ENCODE measurements around the gene LSG1.
"Not testable (repeated sequence)": the region's sequence is repeated elsewhere in the genome, so short reads cannot be mapped to it uniquely, and the experiment has no call there.

Gene LSG1

DNA sequence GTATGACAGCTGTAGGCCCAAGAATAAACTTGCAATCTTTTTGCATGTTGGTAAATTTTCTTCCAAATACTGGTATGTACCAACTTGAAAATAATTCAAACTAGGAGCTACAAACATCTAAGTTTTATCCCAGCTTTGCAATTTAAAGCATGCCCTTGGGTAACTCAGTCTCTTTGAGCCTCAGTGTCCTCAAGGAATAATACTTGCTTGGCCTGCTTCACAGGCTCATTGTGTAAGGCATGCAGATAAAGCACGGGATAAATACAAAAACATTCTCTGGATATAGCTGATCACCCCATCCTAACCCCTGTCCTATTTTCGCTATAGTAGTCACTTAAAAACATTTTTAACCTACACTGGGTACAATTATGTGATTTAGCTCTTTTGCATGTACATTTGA is 29.2 kb downstream of the LSG1 start:
- Mint-ChIP-seq H3K36me3 (peaks cover 87% of the 10 kb centered on the region), H3K9me3 (no peaks in the 10 kb centered on the region), H3K4me3 (no peak overlapping the region), H3K27ac (no peak overlapping the region), H3K4me1 (no peaks in the 10 kb centered on the region)
- DNase-seq (ENCODE audit: low spot score in 2 of 2) (no peak), ATAC-seq (no peak)

DNA sequence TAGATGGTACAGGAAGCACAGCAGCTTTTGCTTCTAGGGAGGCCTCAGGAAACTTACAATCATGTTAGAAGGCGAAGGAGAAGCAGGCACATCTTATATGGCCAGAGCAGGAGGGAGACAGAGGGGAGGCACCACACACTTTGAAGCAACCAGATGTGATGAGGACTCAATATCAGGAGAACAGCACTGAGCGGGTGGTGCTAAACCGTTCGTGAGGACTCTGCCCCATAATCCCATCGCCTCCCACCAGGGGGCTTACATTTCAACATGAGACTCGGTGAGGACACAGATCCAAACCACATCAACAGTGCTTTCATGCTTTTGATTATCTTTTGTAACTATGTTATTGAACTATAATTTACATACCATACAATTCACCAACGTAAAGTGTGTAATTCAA is 31.2 kb downstream of the LSG1 start:
- Mint-ChIP-seq H3K4me1 (no peaks in the 10 kb centered on the region), H3K9me3 (no peaks in the 10 kb centered on the region), H3K4me3 (no peak overlapping the region), H3K27ac (no peak overlapping the region), H3K36me3 (peaks cover 68% of the 10 kb centered on the region)
- ATAC-seq (peak; percentile 49), DNase-seq (ENCODE audit: low spot score in 2 of 2) (no peak)

DNA sequence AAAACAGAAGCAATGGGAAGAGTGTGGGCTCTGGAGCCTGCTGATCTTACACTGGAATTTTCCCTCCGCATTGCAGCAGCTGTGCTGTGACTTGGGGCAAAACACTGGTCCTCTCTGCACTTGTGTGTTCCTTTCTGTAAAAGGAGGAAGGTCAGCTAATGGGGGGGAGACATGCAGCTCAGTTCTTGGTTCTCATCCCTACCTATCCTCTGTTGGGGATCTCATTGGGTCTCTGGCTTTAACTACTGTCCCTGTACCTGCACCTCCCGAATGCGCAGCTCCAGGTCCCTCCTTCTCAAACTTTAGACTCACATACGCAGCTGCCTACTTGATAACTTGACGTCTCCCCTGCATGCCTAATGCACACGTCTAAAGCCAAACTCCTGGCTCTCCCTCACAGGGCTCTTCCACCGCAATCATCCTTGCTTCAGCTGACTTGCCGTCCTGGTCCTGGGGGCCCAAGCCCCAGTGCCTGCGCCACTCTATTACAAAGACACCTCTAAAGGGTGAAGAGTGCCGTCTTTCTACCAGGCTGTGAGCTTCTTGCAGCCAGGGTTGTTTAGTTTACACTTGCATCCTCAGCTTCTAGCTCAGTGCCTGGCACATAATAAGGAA is 32.9 kb downstream of the LSG1 start:
- DNase-seq (ENCODE audit: low spot score in 2 of 2) (no peak), ATAC-seq (no peak)
- H3K27ac Mint-ChIP-seq: peak overlapping the region; percentile 21

DNA sequence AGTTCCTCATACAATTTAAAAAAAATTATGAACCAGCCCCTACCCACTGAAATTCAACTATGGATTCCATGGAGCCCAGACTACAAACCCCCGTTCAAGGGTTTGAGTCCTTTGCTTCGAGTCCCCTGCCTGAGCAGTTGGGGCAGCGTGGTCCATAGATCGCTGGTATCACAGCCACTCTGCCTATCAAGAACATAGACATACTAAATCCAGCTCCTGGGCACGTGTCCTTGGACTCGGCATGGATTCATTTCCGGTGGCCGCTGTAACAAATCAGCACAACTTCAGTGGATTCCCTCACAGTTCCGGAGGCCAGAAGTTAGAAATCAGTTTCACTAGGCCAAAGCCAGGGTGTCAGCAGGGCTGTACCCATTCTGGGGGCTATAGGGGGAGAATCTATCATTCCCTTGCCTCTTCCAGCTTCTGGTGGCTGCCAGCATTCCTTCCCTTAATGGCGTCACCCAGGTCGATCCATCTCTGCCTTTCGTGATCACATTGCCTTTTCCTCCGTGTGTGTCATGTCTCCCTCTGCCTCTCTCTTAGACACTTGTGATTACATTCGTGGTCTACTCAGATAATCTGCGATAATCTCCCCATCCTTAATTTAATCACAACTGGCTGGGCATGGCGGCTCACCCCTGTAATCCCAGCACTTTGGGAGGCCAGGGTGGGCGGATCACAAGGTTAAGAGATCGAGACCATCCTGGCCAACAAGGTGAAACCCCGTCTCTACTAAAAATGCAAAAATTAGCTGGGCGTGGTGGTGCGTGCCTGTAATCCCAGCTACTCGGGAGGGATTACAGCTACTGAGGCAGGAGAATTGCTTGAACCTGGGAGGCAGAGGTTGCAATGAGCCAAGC is 34.2 kb downstream of the LSG1 start:
- Mint-ChIP-seq H3K27ac (peak overlapping the region; percentile 68), H3K36me3 (peaks cover 44% of the 10 kb centered on the region), H3K4me3 (no peak overlapping the region), H3K4me1 (peaks cover 5% of the 10 kb centered on the region), H3K9me3 (no peaks in the 10 kb centered on the region)
- no peak for DNase-seq (ENCODE audit: low spot score in 2 of 2)
- ATAC-seq: no peak

More for the DNA sequence above, 32.9 kb downstream of the LSG1 start:
- Mint-ChIP-seq H3K9me3 (no peaks in the 10 kb centered on the region), H3K36me3 (peaks cover 50% of the 10 kb centered on the region), H3K4me1 (peaks cover 5% of the 10 kb centered on the region), H3K4me3 (no peak overlapping the region)

DNA sequence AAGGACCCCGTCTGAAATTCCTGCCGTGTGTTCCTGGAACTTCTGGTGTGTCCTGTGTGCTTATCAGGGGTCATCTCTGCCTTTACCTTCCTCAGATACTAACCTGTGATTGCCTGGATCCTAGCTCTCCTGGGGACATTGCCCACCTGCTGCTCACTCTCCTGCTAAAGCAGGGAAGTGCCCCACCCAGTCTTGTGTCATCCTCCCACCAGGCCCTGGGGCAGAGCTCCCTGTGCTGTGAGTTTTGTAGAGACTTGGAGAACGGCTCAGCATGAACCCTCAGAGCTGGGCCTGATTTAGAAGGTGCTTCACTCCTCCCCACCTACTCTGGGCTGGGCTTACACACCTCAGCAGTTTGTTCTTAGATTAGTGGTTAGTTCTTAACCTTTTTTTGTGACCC is 34.9 kb downstream of the LSG1 start:
- peaks cover 9% of the 10 kb centered on the region for H3K4me1 Mint-ChIP-seq
- peak overlapping the region; percentile 68 for H3K27ac Mint-ChIP-seq
- no peak for DNase-seq (ENCODE audit: low spot score in 2 of 2)
- H3K36me3 Mint-ChIP-seq: peaks cover 37% of the 10 kb centered on the region
- no peak for ATAC-seq
- H3K4me3 Mint-ChIP-seq: no peak overlapping the region
- no peaks in the 10 kb centered on the region for H3K9me3 Mint-ChIP-seq

DNA sequence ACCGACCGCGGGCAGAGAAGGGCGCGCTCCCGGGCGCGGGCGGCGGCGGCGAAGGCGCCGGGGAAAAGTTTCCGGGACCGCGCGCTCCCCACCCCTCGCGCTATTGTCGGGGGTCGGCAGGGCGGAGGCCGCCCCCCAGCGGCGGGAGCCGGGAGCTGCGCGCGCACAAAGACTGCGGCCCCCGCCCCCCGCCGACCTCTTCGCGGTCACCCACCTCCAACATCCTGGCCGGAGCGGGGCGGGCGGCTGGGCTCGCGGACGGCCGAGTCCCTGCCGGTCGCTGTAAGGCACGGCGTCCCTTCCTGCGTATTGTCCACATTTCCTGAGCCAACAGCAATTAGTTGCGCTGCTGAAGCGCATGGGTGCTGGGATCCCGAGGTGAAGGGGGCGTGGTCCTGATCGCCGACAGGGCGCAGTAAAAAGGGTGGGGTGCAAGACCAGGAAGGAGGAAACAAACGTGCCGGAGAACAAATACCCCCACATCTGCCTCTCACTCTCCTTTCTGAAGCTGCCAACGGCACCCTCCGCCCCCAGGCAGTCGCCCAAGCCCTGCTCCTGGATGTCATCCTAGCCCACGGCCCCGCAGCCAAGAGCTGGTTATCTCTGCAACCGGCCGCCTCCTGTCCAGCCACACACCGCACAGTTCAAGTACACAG is 38.5 kb downstream of the LSG1 start, which contains the start of gene TMEM44:
Gene TMEM44 (minus strand): TSS at position 71 of the 656 bp plus-strand sequence. CDS start 204 bp downstream, outside the sequence.
- peaks cover 7% of the 10 kb centered on the region for H3K36me3 Mint-ChIP-seq
- no peaks in the 10 kb centered on the region for H3K9me3 Mint-ChIP-seq
- peaks cover 10% of the 10 kb centered on the region for H3K4me1 Mint-ChIP-seq
- H3K27ac Mint-ChIP-seq: peak within 1 kb of the TSS; percentile 75
- DNase-seq (ENCODE audit: low spot score in 2 of 2) (peak; percentile 62 to 86), ATAC-seq (peak; percentile 85)
- peak within 1 kb of the TSS; percentile 79 for H3K4me3 Mint-ChIP-seq

DNA sequence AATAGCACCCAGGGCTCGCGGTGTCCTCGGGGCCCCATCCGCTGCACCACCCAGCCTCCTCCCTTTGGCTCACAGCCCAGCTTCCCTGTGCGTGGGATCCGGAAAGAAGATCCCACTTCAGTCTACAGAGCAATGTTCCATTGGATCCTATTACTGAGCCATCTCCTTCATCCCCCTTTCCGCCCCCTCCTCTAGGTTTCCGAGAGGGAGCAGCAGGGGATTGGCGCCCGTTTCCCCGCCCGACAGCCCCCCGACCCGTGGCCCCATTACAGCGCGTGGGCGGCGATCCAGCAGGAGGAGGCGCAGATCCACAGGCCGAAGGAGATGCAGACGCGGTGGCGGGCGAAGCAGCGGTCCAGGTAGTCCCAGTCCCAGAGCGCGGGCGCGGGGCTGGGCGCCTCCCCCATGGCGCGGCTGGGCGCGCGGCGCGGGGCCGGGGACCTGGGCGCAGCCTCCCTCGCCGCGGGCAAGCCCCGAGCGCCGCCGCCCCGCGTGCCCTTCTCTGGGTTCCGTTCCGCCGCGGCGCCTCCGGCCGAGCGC is 39.1 kb downstream of the LSG1 start:
- peaks cover 10% of the 10 kb centered on the region for H3K4me1 Mint-ChIP-seq
- H3K4me3 Mint-ChIP-seq: peak overlapping the region; percentile 79
- no peaks in the 10 kb centered on the region for H3K9me3 Mint-ChIP-seq
- H3K36me3 Mint-ChIP-seq: peaks cover 7% of the 10 kb centered on the region
- peak; percentile 80 for ATAC-seq
- H3K27ac Mint-ChIP-seq: no peak overlapping the region
- DNase-seq (ENCODE audit: low spot score in 2 of 2): peak in 1 of 2 donors; percentile 67

DNA sequence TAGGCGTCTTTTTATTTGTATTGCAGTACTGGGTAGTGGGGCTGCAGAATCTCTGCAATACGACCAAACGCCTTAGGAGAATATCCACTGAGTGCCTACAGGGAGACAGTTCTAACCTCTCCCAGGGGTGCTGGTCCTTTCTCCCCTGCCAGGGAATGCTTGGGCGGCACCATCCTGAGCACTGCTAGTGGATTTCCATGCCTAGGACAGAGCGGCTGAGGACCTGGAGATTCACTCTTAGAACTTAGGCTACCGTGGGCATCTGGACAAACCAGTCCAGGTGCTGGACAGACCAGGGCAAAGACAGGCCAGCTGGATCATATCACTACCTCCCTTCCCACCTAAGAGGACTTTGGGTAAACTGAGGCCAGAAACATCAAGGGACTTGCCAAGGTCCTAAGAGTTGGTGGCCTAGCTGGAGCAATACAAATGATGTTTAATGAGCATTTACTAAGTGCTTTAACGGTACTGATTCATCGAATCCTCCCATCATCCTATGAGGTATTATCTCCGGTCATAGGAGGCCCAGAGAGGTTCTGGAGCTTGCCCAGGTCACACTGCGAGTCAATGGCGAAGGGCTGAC is 39.7 kb downstream of the LSG1 start:
- H3K27ac Mint-ChIP-seq: no peak overlapping the region
- ATAC-seq: no peak
- peak overlapping the region; percentile 79 for H3K4me3 Mint-ChIP-seq
- no peaks in the 10 kb centered on the region for H3K9me3 Mint-ChIP-seq
- DNase-seq (ENCODE audit: low spot score in 2 of 2): no peak
- H3K4me1 Mint-ChIP-seq: peaks cover 10% of the 10 kb centered on the region
- H3K36me3 Mint-ChIP-seq: peaks cover 7% of the 10 kb centered on the region

DNA sequence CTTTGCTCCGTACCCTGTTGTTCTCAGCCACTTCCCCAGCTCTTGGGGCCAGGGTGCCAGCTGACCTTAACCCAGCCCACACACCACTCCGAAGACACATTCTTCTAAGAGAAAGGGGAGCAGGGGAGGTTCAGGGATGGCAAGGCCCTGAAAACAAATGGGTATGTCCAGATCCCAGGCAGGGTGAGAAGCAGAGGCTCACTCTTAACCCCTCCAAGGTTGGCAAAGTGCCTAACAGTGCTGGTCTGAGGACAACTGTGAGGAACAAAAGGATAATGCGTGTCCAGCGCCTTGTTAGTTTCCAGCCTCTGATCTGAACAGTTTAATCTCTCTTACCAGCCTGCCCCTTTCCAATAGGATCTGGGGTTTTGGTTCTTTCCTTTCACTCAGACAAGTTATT is 40.3 kb downstream of the LSG1 start:
- Mint-ChIP-seq H3K4me3 (peak overlapping the region; percentile 79), H3K36me3 (peaks cover 7% of the 10 kb centered on the region), H3K4me1 (peaks cover 10% of the 10 kb centered on the region), H3K9me3 (no peaks in the 10 kb centered on the region), H3K27ac (no peak overlapping the region)
- no peak for ATAC-seq
- DNase-seq (ENCODE audit: low spot score in 2 of 2): no peak

DNA sequence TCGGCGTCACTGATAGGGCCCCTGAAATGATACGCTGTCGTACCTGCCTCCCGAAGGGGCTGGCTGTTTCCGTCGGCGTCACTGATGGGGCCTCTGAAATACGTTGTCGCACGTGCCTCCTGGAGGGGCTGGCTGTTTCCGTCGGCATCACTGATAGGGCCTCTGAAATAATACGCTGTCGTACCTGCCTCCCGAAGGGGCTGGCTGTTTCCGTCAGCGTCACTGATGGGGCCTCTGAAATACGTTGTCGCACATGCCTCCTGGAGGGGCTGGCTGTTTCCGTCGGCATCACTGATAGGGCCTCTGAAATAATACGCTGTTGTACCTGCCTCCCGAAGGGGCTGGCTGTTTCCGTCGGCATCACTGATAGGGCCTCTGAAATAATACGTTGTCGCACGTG is 41.3 kb downstream of the LSG1 start:
- peaks cover 10% of the 10 kb centered on the region for H3K4me1 Mint-ChIP-seq
- H3K4me3 Mint-ChIP-seq; DNase-seq (ENCODE audit: low spot score in 2 of 2); H3K9me3 Mint-ChIP-seq; H3K27ac Mint-ChIP-seq; ATAC-seq; H3K36me3 Mint-ChIP-seq: not testable (repeated sequence)

DNA sequence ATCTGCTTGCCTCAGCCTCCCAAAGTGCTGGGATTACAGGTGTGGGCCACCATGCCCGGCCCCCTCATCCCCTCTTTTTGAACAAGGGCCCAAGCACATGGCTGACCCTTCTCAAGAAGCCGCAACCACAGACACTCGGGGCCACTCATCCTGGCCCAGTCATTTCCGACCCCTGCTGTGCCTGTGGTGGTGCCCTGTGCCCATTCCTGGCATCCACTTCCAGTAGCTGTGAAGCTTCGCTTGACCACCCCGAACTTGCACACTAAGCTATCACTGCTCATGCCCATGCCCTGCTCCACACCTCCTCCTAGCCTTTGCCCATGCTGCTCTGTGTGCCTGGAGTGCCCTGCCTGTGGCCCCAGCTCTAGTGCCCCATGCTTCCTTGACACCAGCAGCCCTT is 47.0 kb downstream of the LSG1 start:
- no peak overlapping the region for H3K27ac Mint-ChIP-seq
- peaks cover 11% of the 10 kb centered on the region for H3K36me3 Mint-ChIP-seq
- ATAC-seq (no peak), DNase-seq (ENCODE audit: low spot score in 2 of 2) (no peak)
- H3K4me3 Mint-ChIP-seq: no peak overlapping the region
- H3K9me3 Mint-ChIP-seq: no peaks in the 10 kb centered on the region
- no peaks in the 10 kb centered on the region for H3K4me1 Mint-ChIP-seq

DNA sequence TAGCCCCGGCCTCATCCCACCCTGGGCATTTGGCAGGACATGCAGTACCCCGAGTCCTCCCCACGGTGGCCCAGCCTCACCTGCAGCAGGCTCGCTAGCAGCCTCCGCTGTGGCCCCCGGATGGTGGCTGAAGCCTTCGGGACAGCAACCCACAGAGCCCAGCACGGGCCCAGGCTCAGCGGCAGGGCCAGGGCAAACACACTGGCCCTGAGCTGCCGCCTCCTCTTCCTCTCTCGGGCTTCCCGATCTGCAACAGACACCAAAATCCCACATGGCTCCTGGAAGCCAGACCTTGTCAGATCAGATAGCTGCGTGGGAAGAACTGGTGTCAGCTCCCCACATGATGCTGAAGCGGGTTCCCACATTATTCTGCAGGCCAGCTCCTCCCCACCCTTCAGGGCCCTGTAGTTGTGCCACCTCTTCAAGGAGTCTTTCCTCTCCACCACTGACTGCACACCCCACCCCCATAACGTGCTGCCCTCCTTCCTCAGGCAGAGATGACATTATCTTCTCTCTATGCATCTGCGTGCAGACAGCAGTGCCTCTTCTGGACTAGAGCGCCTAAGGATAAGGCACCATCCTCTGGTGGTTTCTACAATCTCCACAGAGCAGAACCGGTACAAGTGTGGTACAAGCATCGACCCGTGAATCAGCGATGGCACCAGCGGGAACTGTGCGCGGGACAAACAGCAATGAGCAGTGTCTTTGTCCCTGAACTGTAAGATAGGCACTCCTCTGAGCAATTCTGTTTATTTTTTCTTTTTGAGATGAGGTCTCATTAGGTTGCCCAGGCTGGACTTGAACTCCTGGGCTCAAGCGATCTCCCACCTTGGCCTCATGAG is 48.3 kb downstream of the LSG1 start:
- ATAC-seq: no peak
- Mint-ChIP-seq H3K4me3 (no peak overlapping the region), H3K9me3 (no peaks in the 10 kb centered on the region), H3K36me3 (peaks cover 11% of the 10 kb centered on the region), H3K4me1 (no peaks in the 10 kb centered on the region), H3K27ac (no peak overlapping the region)
- no peak for DNase-seq (ENCODE audit: low spot score in 2 of 2)

DNA sequence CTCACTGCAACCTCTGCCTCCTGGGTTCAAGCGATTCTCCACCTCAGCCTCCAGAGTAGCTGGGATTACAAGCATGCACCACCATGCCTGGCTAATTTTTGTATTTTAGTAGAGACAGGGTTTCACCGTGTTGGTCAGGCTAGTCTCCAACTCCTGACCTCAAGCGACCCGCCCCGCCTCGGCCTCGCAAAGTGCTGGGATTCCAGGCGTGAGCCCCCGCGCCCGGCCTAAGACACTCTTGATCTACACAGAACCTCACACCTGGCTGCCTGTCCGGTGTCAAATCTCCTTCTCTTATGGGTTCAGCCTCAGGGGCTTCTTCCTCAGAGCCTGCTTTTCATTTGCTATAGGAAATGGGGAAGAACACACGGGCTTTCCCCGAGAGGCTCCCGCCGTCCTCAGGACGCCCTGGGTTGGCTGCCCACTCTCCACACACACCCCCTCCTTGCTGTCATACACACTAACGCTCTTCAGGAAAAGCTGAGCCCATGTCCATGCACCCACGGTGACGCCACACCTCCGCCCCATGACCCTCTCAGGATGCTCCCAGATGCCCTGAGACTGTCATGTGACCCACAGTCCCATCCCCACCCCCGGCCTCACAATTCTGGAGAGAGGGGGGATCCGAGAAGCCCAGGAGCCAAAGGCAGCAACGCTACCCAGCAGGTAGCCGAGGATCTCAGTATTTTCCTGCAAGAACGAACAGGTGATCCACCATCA is 49.2 kb downstream of the LSG1 start:
- Mint-ChIP-seq H3K36me3 (peaks cover 11% of the 10 kb centered on the region), H3K9me3 (no peaks in the 10 kb centered on the region), H3K4me3 (no peak overlapping the region), H3K4me1 (no peaks in the 10 kb centered on the region), H3K27ac (no peak overlapping the region)
- ATAC-seq: no peak
- no peak for DNase-seq (ENCODE audit: low spot score in 2 of 2)

DNA sequence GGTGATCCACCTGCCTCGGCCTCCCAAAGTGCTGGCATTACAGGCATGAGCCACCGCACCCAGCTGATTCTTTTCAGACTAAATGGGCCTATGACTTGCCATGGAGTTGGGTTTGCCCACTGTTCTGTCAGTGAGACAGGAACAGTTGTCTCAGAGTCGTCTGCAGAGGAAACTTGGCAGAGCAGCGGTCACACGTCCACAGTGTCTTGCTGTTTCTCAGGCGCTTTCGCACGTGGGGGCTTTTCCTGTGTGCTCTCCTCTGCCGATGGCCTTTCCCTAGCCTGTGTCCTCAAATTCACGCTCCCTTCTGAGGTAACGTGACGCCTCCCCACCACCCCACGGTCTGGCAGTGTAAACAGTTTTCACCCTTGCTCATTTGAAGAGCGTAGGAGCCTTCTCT is 50.0 kb downstream of the LSG1 start:
- DNase-seq (ENCODE audit: low spot score in 2 of 2) (no peak), ATAC-seq (no peak)
- Mint-ChIP-seq H3K4me3 (no peak overlapping the region), H3K36me3 (peaks cover 11% of the 10 kb centered on the region), H3K4me1 (no peaks in the 10 kb centered on the region), H3K27ac (no peak overlapping the region), H3K9me3 (no peaks in the 10 kb centered on the region)

All from stimulated activated effector memory CD8-positive, alpha-beta T cell treated with anti-CD3 and anti-CD28 coated beads, Interleukin-12 subunit alpha, Interleukin-12 subunit beta, amount 100 ng/mL, for 72 hours (primary cell).